Measurements from ENCODE around the gene CPNE5. TPM values are rescaled to one million over a fixed set of nuclear protein-coding genes. Genes with fewer than 3 reads are reported as not detected.
"Not testable (repeated sequence)": the region's sequence is repeated elsewhere in the genome, so short reads cannot be mapped to it uniquely, and the experiment has no call there.

The CPNE5 gene
- total RNA-seq, 1 donor: 0.81 TPM

- DNase-seq (ENCODE audit: low read depth in 2 of 3, low spot score in 2 of 3): no peak
These were observed 21.4 kb downstream of the CPNE5 start for GRCh38 chr6:36817847-36818246.

GRCh38 chr6:36817176-36817817, 21.9 kb downstream of the CPNE5 start:
- no peak for DNase-seq (ENCODE audit: low read depth in 2 of 3, low spot score in 2 of 3)

GRCh38 chr6:36815962-36816735, 23.1 kb downstream of the CPNE5 start:
- DNase-seq (ENCODE audit: low read depth in 2 of 3, low spot score in 2 of 3): no peak

- no peak for DNase-seq (ENCODE audit: low read depth in 2 of 3, low spot score in 2 of 3)
These were observed 25.0 kb downstream of the CPNE5 start for GRCh38 chr6:36814249-36814648.

- no peak for DNase-seq (ENCODE audit: low read depth in 2 of 3, low spot score in 2 of 3)
These were observed 25.7 kb downstream of the CPNE5 start for GRCh38 chr6:36813526-36813925.

GRCh38 chr6:36813047-36813446, 26.2 kb downstream of the CPNE5 start:
- DNase-seq (ENCODE audit: low read depth in 2 of 3, low spot score in 2 of 3): not testable (repeated sequence)

- DNase-seq (ENCODE audit: low read depth in 2 of 3, low spot score in 2 of 3): no peak
These were observed 29.1 kb downstream of the CPNE5 start for GRCh38 chr6:36809941-36810803.

GRCh38 chr6:36809156-36809555, 30.1 kb downstream of the CPNE5 start:
- DNase-seq (ENCODE audit: low read depth in 2 of 3, low spot score in 2 of 3): no peak

- no peak for DNase-seq (ENCODE audit: low read depth in 2 of 3, low spot score in 2 of 3)
These were observed 30.6 kb downstream of the CPNE5 start for GRCh38 chr6:36808634-36809033.

GRCh38 chr6:36807750-36808149, 31.5 kb downstream of the CPNE5 start:
- no peak for DNase-seq (ENCODE audit: low read depth in 2 of 3, low spot score in 2 of 3)

- DNase-seq (ENCODE audit: low read depth in 2 of 3, low spot score in 2 of 3): no peak
These were observed 32.1 kb downstream of the CPNE5 start for GRCh38 chr6:36807143-36807542.

- no peak for DNase-seq (ENCODE audit: low read depth in 2 of 3, low spot score in 2 of 3)
These were observed 33.3 kb downstream of the CPNE5 start for GRCh38 chr6:36805917-36806316.

- DNase-seq (ENCODE audit: low read depth in 2 of 3, low spot score in 2 of 3): no peak
These were observed 34.0 kb downstream of the CPNE5 start for GRCh38 chr6:36805096-36805797.

GRCh38 chr6:36804563-36804962, 34.7 kb downstream of the CPNE5 start:
- no peak for DNase-seq (ENCODE audit: low read depth in 2 of 3, low spot score in 2 of 3)

- no peak for DNase-seq (ENCODE audit: low read depth in 2 of 3, low spot score in 2 of 3)
These were observed 35.3 kb downstream of the CPNE5 start for GRCh38 chr6:36803908-36804307.

- DNase-seq (ENCODE audit: low read depth in 2 of 3, low spot score in 2 of 3): no peak
These were observed 35.8 kb downstream of the CPNE5 start for GRCh38 chr6:36803482-36803881.

- no peak for DNase-seq (ENCODE audit: low read depth in 2 of 3, low spot score in 2 of 3)
These were observed 38.8 kb downstream of the CPNE5 start for GRCh38 chr6:36800223-36801076.

- DNase-seq (ENCODE audit: low read depth in 2 of 3, low spot score in 2 of 3): no peak
These were observed 40.4 kb downstream of the CPNE5 start for GRCh38 chr6:36798852-36799251.

GRCh38 chr6:36797653-36798052, 41.6 kb downstream of the CPNE5 start:
- DNase-seq (ENCODE audit: low read depth in 2 of 3, low spot score in 2 of 3): no peak

- DNase-seq (ENCODE audit: low read depth in 2 of 3, low spot score in 2 of 3): no peak
These were observed 42.2 kb downstream of the CPNE5 start for GRCh38 chr6:36797055-36797454.

All from hematopoietic multipotent progenitor cell (in vitro differentiated cells).